SK-N-SH (cell line): Measurements from ENCODE around the gene MED29. TPM values are rescaled to one million over a fixed set of nuclear protein-coding genes. Genes with fewer than 3 reads are reported as not detected.

Experiments used
- CTCF ChIA-PET: fragments of 300-600, 350-600 bp; formaldehyde crosslinking; extraction: SDS; loops from one replicate; lab custom pipeline; 2021; lab: Yijun Ruan, JAX
- POLR2A ChIA-PET: fragments of 350-600 bp; sonication (Branson Sonifier 250); formaldehyde crosslinking; extraction: SDS; loops from one replicate; lab custom pipeline; 2020; ENCODE audit warnings: antibody characterized with exemption, inconsistent platforms; lab: Yijun Ruan, JAX
- DNase-seq: peaks from one replicate; pipeline ENCODE4 v3.0.0; 2012
- H2AFZ ChIP-seq: fragments of 200-600 bp; sonication (generic); 2 replicates; pipeline ENCODE4 v1.8.1; 2016; ENCODE audit warnings: antibody characterized with exemption, mild to moderate bottlenecking, low read depth
- H3F3A ChIP-seq: fragments of 200-600 bp; sonication (generic); replicated peaks from 2 replicates; pipeline ENCODE3; 2016; ENCODE audit warnings: antibody characterized with exemption, mild to moderate bottlenecking; ENCODE audit not compliant: insufficient read depth
- H3K27ac ChIP-seq, 2 experiments: fragments of 200-500 bp in 1 of 2; fragments of 200-600 bp in 1 of 2; sonication (Bioruptor generic) in 1 of 2; sonication (generic), shearing (Covaris generic) in 1 of 2; 2 replicates each; pipeline versions ENCODE4 v1.5.1 to v1.6.1; 2014 to 2016; ENCODE audit warnings: low read depth in 2 of 2, inconsistent platforms in 1 of 2, low read length in 1 of 2, mild to moderate bottlenecking in 1 of 2, mixed read lengths in 1 of 2
- H3K27me3 ChIP-seq: fragments of 200-600 bp; sonication (generic), shearing (Covaris generic); 2 replicates; pipeline ENCODE4 v1.6.1; 2016; ENCODE audit warnings: mixed run types; ENCODE audit not compliant: insufficient read depth
- H3K36me3 ChIP-seq, 2 experiments: fragments of 200-500 bp in 1 of 2; fragments of 200-600 bp in 1 of 2; sonication (Bioruptor generic) in 1 of 2; sonication (generic) in 1 of 2; replicated peaks in 1 of 2; 2 replicates each; pipeline versions ENCODE3 to v1.5.1; 2014 to 2016; ENCODE audit warnings: low read length in 1 of 2, mild to moderate bottlenecking in 1 of 2; ENCODE audit not compliant: insufficient read depth in 2 of 2, control insufficient read depth in 1 of 2
- H3K4me1 ChIP-seq, 2 experiments: fragments of 200-500 bp in 1 of 2; fragments of 200-600 bp in 1 of 2; sonication (Bioruptor generic) in 1 of 2; sonication (generic), shearing (Covaris generic) in 1 of 2; 2 replicates each; pipeline versions ENCODE4 v1.5.1 to v1.6.1; 2014 to 2016; ENCODE audit warnings: low read depth in 1 of 2, low read length in 1 of 2, mixed run types in 1 of 2; ENCODE audit not compliant: insufficient read depth in 2 of 2, control insufficient read depth in 1 of 2
- H3K4me2 ChIP-seq: fragments of 200-600 bp; sonication (generic), shearing (Covaris generic); 2 replicates; pipeline ENCODE4 v1.6.1; 2017; ENCODE audit warnings: mixed run types
- H3K4me3 ChIP-seq, 2 experiments: fragments of 200-500 bp in 1 of 2; fragments of 200-600 bp in 1 of 2; sonication (Bioruptor generic) in 1 of 2; sonication (generic), shearing (Covaris generic) in 1 of 2; 2 replicates each; pipeline versions ENCODE4 v1.5.1 to v1.8.1; 2014 to 2016; ENCODE audit warnings: low read depth in 2 of 2, inconsistent platforms in 1 of 2, low read length in 1 of 2, mild to moderate bottlenecking in 1 of 2, mixed read lengths in 1 of 2, moderate library complexity in 1 of 2
- H3K79me2 ChIP-seq: fragments of 200-600 bp; sonication (generic); 2 replicates; pipeline ENCODE4 v1.8.1; 2017; ENCODE audit warnings: mild to moderate bottlenecking; ENCODE audit not compliant: insufficient read depth
- H3K9ac ChIP-seq: fragments of 200-600 bp; sonication (generic); 2 replicates; pipeline ENCODE4 v1.6.1; 2017; ENCODE audit warnings: mixed run types
- H3K9me2 ChIP-seq: fragments of 200-600 bp; sonication (generic); 2 replicates; pipeline ENCODE4 v1.6.1; 2017; ENCODE audit warnings: mixed run types
- H3K9me3 ChIP-seq: fragments of 200-600 bp; sonication (generic); 2 replicates; pipeline ENCODE4 v1.6.1; 2017; ENCODE audit warnings: mixed run types, mild to moderate bottlenecking, moderate library complexity
- H4K20me1 ChIP-seq: fragments of 200-600 bp; sonication (generic); 2 replicates; pipeline ENCODE4 v1.6.1; 2017; ENCODE audit warnings: mild to moderate bottlenecking, mixed run types; ENCODE audit not compliant: insufficient read depth
- CHD2 ChIP-seq: fragments of 150-350 bp; IDR thresholded peaks from 2 replicates; pipeline ENCODE4 v1.6.1; 2018; ENCODE audit warnings: low read length; ENCODE audit not compliant: partially characterized antibody
- EZH2phosphoT487 ChIP-seq: fragments of 200-600 bp; sonication (generic); IDR thresholded peaks from 2 replicates; pipeline ENCODE4 v1.6.1; 2017; ENCODE audit warnings: low read depth, mixed run types, mild to moderate bottlenecking, antibody characterized with exemption, moderate library complexity, borderline replicate concordance
- FOSL2 ChIP-seq: IDR thresholded peaks from 2 replicates; pipeline ENCODE4 v1.4.0; 2012; ENCODE audit warnings: low read depth, mild to moderate bottlenecking, moderate library complexity, borderline replicate concordance
- GATA2 ChIP-seq: sonication (generic); formaldehyde crosslinking; IDR thresholded peaks from 2 replicates; pipeline ENCODE4 v1.5.0; 2020; ENCODE audit warnings: mild to moderate bottlenecking, missing genetic modification reagents
- IRF3 ChIP-seq: fragments of 150-350 bp; IDR thresholded peaks from 2 replicates; pipeline ENCODE4 v1.6.1; 2016; ENCODE audit warnings: mild to moderate bottlenecking, low read depth, low read length
- JUND ChIP-seq: IDR thresholded peaks from 2 replicates; pipeline ENCODE4 v1.4.0; 2012
- MAX ChIP-seq: IDR thresholded peaks from 2 replicates; pipeline ENCODE4 v1.4.0; 2012; ENCODE audit warnings: low read depth
- NFIC ChIP-seq: IDR thresholded peaks from 2 replicates; pipeline ENCODE4 v1.4.0; 2012; ENCODE audit warnings: borderline replicate concordance
- REST ChIP-seq: IDR thresholded peaks from 2 replicates; pipeline ENCODE4 v1.6.1; 2012; ENCODE audit warnings: mild to moderate bottlenecking, low read depth, low read length, moderate library complexity
- RFX5 ChIP-seq: IDR thresholded peaks from 2 replicates; pipeline ENCODE4 v1.6.1; 2012; ENCODE audit warnings: mild to moderate bottlenecking, improper control_type of control experiment, low read length
- RXRA ChIP-seq: IDR thresholded peaks from 2 replicates; pipeline ENCODE4 v1.4.0; 2012; ENCODE audit warnings: low read depth, mild to moderate bottlenecking, borderline replicate concordance
- WGBS: methylation state at CpG from one replicate; pipeline ENCODE4 v1.1.6; 2017; ENCODE audit warnings: low lambda C conversion rate; 5-methylcytosine and 5-hydroxymethylcytosine counted together
- polyA plus RNA-seq, 3 experiments: library from polyadenylated mRNA; depleted of rRNA; stranded (reverse); fragments of >200 nt; gene quantifications; 2 replicates each; pipeline ENCODE4 v1.2.3, GENCODE V29; 2012
- TF ChIP-seq, protein P1 (sequence below): fragments of 200-600 bp; sonication (generic); IDR thresholded peaks from 2 replicates; pipeline ENCODE4 v1.6.1; 2017; ENCODE audit warnings: antibody characterized with exemption, mild to moderate bottlenecking, moderate library complexity
- TF ChIP-seq, protein P2 (sequence below): IDR thresholded peaks from 2 replicates; pipeline ENCODE4; 2012

The MED29 gene
- polyA plus RNA-seq, 1 of the 3 experiments (the other 2 are of a cell fraction): 32.0 TPM

- POLR2A ChIA-PET: interaction anchor here (2.2 to 2.9 kb wide), 2 partner anchors 10 kb away, joined by 15 to 17 read pairs; partner anchors contain the start of gene RPS16
- WGBS: 92% methylated on average over 7 of the region's 7 CpGs
- H3K9me2 ChIP-seq: no peaks in the 10 kb centered on the region
- no peak for DNase-seq
- H3K9ac ChIP-seq: no peak overlapping the region
- H4K20me1 ChIP-seq: no peaks in the 10 kb centered on the region
- H2AFZ ChIP-seq: no peak overlapping the region
- TF ChIP-seq, protein P1, sequence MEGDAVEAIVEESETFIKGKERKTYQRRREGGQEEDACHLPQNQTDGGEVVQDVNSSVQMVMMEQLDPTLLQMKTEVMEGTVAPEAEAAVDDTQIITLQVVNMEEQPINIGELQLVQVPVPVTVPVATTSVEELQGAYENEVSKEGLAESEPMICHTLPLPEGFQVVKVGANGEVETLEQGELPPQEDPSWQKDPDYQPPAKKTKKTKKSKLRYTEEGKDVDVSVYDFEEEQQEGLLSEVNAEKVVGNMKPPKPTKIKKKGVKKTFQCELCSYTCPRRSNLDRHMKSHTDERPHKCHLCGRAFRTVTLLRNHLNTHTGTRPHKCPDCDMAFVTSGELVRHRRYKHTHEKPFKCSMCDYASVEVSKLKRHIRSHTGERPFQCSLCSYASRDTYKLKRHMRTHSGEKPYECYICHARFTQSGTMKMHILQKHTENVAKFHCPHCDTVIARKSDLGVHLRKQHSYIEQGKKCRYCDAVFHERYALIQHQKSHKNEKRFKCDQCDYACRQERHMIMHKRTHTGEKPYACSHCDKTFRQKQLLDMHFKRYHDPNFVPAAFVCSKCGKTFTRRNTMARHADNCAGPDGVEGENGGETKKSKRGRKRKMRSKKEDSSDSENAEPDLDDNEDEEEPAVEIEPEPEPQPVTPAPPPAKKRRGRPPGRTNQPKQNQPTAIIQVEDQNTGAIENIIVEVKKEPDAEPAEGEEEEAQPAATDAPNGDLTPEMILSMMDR: no peak
- TF ChIP-seq CHD2: no peak
- no peak for TF ChIP-seq JUND
- no peak for TF ChIP-seq EZH2phosphoT487
- no peak for TF ChIP-seq IRF3
- no peak for TF ChIP-seq NFIC
- no peak for TF ChIP-seq RFX5
- TF ChIP-seq MAX: no peak
- TF ChIP-seq REST: no peak
- no peak for TF ChIP-seq GATA2 (CRISPR knock-in tag)
- no peak for TF ChIP-seq RXRA
- TF ChIP-seq FOSL2: no peak
- TF ChIP-seq, protein P2, sequence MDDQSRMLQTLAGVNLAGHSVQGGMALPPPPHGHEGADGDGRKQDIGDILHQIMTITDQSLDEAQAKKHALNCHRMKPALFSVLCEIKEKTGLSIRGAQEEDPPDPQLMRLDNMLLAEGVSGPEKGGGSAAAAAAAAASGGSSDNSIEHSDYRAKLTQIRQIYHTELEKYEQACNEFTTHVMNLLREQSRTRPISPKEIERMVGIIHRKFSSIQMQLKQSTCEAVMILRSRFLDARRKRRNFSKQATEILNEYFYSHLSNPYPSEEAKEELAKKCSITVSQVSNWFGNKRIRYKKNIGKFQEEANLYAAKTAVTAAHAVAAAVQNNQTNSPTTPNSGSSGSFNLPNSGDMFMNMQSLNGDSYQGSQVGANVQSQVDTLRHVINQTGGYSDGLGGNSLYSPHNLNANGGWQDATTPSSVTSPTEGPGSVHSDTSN: no peak
- TF ChIP-seq, all 33 proteins: peak for 0
- Histone ChIP-seq H3K27me3 (no peaks in the 10 kb centered on the region), H3K79me2 (no peaks in the 10 kb centered on the region; the same call in 1 of the 2 replicates), H3F3A (peaks cover 36% of the 10 kb centered on the region), H3K4me1 (peaks cover 8 to 17% of the 10 kb centered on the region in 2 experiments; a peak in 3 of 4 replicates), H3K36me3 (peaks cover 0 to 15% of the 10 kb centered on the region in 2 experiments), H3K4me3 (no peak overlapping the region), H3K27ac (peak overlapping the region in 1 of 2 experiments; percentile 22; a peak in 1 of 4 replicates), H3K4me2 (no peak overlapping the region), H3K9me3 (no peaks in the 10 kb centered on the region)
- CTCF ChIA-PET: interaction anchor here (1.0 to 3.1 kb wide), 3 partner anchors 12 to 106 kb away, joined by 3 to 15 read pairs (median 12); partner anchors contain the start of gene PLEKHG2
These were observed 34.6 kb downstream of the MED29 start for GRCh38 chr19:39425744-39426143.
